Measurements from ENCODE around the gene FOXD1. TPM values are rescaled to one million over a fixed set of nuclear protein-coding genes. Genes with fewer than 3 reads are reported as not detected.

The FOXD1 gene
- total and polyA plus RNA-seq, 2 of the 4 experiments (the other 2 are of a cell fraction), result 3.2 to 23.1 TPM

DNA sequence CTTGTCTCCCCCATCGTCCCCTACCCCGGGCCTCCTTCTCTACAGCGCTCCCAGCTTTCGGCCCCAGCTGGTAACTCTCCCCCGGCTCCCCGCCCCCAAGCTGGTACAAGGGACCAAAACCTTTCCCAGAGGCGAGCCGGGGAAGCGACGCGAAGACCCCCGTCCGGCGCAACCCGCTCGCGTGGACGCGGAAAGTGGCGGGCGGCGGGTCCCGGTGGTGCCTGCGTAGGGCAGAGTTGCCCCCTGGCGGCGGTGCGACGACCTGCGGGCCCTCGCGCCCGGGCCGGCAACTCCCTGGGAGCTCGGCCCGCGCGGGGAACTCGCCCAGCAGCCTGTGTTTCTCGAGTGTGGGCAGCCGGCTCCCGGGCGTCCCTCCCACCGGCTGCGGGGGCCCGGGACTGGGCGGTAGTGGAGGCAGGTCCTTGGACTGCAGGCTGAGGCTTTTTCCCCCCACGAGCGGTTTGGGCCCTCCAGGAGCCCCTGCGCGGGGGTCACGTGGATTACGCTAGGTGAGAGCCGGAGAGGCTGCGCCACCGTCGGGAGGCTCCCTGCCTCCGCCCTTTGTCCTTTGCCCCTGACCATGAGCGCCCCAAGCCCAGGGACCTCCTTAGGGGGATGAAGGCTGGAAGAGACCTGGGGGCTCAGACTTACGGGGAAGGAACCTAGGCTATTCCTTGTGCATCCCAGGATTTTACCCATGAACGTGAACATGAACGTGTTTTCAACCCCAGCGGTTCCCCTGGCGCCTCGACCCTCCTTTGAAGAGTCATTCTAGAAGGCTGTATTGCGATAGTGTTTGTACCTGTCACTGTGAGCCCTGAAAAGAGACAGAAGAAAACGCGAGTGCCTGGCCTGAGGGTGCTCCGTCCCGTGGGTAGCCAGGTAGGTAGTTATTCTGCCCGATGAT lies 2.9 kb upstream of the FOXD1 start:
- Histone ChIP-seq H3K23ac (ENCODE audit: low read depth, low read length) (peak overlapping the region; percentile 7), H2BK20ac (ENCODE audit: low read depth, low read length) (peak overlapping the region; percentile 55; the same call in 1 of the 2 replicates), H3K4ac (ENCODE audit: low read depth, low read length) (peak overlapping the region; percentile 44), H2BK15ac (ENCODE audit: low read depth, low read length) (peak overlapping the region; percentile 18; the same call in 1 of the 3 replicates), H2BK5ac (ENCODE audit: low read depth, low read length, poor library complexity, severe bottlenecking) (no peak overlapping the region), H3K27ac (ENCODE audit: insufficient read depth, low read length) (peak overlapping the region; percentile 27; the same call in 1 of the 2 replicates), H3K79me1 (ENCODE audit: low read depth in 1 of 2, low read length in 2 of 2) (peaks cover 0 to 8% of the 10 kb centered on the region in 2 experiments; a peak in 2 of 4 replicates), H3K56ac (ENCODE audit: extremely low read depth, insufficient read depth, low read length) (no peak overlapping the region), H3K4me2 (ENCODE audit: low read depth, low read length) (peak overlapping the region; percentile 71), H4K20me1 (ENCODE audit: insufficient read depth, low read length) (0 out of 2 replicates have a peak, but pooled peaks cover 4% of the 10 kb centered on the region), H3K4me1 (ENCODE audit: control insufficient read depth, insufficient read depth, low read length) (no peaks in the 10 kb centered on the region; the same call in 1 of the 2 replicates), H4K5ac (ENCODE audit: low read depth, low read length) (no peak overlapping the region), H3K9ac (ENCODE audit: low read depth, low read length) (peak overlapping the region; percentile 28), H3K14ac (replicated peaks; ENCODE audit: low read depth, low read length) (no peak overlapping the region; the same call in 1 of the 2 replicates), H3K4me3 (ENCODE audit: insufficient read depth, low read depth, low read length) (peak overlapping the region; percentile 53), H3K27me3 (ENCODE audit: control insufficient read depth, insufficient read depth, low read length) (peaks cover 8% of the 10 kb centered on the region), H2AK9ac (replicated peaks; ENCODE audit: low read depth, low read length, poor library complexity) (peak overlapping the region; percentile 92), H4K8ac (ENCODE audit: low read depth in 2 of 2, low read length in 2 of 2) (peak overlapping the region in 1 of 2 experiments; percentile 63; a peak in 1 of 4 replicates), H2AFZ (replicated peaks; ENCODE audit: low read length, poor library complexity) (peak overlapping the region; percentile 72), H4K91ac (ENCODE audit: insufficient read depth, low read depth, low read length) (peak overlapping the region; percentile 28), H3K18ac (ENCODE audit: low read depth, low read length) (no peak overlapping the region), H3K36me3 (ENCODE audit: control insufficient read depth, insufficient read depth, low read length) (0 out of 2 replicates have a peak, but pooled peaks cover 3% of the 10 kb centered on the region), H2AK5ac (ENCODE audit: low read depth, low read length) (peak overlapping the region; percentile 56; the same call in 1 of the 2 replicates), H3K9me3 (ENCODE audit: control insufficient read depth, insufficient read depth, low read length) (no peaks in the 10 kb centered on the region), H2BK120ac (ENCODE audit: low read depth, low read length) (peak overlapping the region; percentile 73), H3K9me1 (ENCODE audit: insufficient read depth, low read length) (no peaks in the 10 kb centered on the region; the same call in 1 of the 2 replicates)
- BruUV-seq (replicated peaks), result no TSS peak
- ATAC-seq (ENCODE audit: low read depth) (peak; percentile 42), DNase-seq (peak; percentile 59)
- 11% methylated on average over 5 of the region's 70 CpGs; no CpG with 5 or more reads in 1 of the 2 experiments for WGBS, 2 experiments (ENCODE audit: extremely low coverage in 2 of 2, insufficient read length in 1 of 2)
- in situ Hi-C loops (cut with MboI; ENCODE audit: low sequenced_read_pairs) (no loop called here), intact Hi-C loops (cut with micrococcal nuclease) (loop anchor here (1.0 to 10.0 kb wide), 4 partner anchors 153 to 527 kb away; partner anchors contain the start of gene FCHO2), dilution Hi-C loops (cut with HindIII; ENCODE audit: low sequenced_read_pairs, unreplicated experiment) (no loop called here)
- ChIA-PET POLR2A (ENCODE audit: unreplicated experiment) (interaction anchor here (0.7 kb wide), 1 partner anchor 235 kb away, joined by 4 read pairs; no protein-coding TSS in a partner anchor), CTCF (interaction anchor here (0.6 to 2.2 kb wide), 25 partner anchors 9 to 370 kb away, joined by 3 to 19 read pairs (median 3); no protein-coding TSS in a partner anchor)
- TF ChIP-seq, protein P1, sequence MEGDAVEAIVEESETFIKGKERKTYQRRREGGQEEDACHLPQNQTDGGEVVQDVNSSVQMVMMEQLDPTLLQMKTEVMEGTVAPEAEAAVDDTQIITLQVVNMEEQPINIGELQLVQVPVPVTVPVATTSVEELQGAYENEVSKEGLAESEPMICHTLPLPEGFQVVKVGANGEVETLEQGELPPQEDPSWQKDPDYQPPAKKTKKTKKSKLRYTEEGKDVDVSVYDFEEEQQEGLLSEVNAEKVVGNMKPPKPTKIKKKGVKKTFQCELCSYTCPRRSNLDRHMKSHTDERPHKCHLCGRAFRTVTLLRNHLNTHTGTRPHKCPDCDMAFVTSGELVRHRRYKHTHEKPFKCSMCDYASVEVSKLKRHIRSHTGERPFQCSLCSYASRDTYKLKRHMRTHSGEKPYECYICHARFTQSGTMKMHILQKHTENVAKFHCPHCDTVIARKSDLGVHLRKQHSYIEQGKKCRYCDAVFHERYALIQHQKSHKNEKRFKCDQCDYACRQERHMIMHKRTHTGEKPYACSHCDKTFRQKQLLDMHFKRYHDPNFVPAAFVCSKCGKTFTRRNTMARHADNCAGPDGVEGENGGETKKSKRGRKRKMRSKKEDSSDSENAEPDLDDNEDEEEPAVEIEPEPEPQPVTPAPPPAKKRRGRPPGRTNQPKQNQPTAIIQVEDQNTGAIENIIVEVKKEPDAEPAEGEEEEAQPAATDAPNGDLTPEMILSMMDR (conservative IDR thresholded peaks at IDR 0.05; ENCODE audit: low read depth, low read length), result peak; percentile 84
- no peak for TF ChIP-seq MXI1 (IDR thresholded peaks at IDR 0.05; ENCODE audit: borderline replicate concordance, low read depth, low read length)
- TF ChIP-seq FOS (IDR thresholded peaks at IDR 0.05; ENCODE audit: low read depth, low read length), result no peak
- peak; percentile 80 for TF ChIP-seq SMC3 (IDR thresholded peaks at IDR 0.05; ENCODE audit: low read depth, low read length)
- TF ChIP-seq BHLHE40 (IDR thresholded peaks at IDR 0.05; ENCODE audit: low read depth, low read length), result 0 out of 2 replicates have a peak, but pooled peaks have one; percentile 2
- peak; percentile 86 for TF ChIP-seq RAD21 (IDR thresholded peaks at IDR 0.05; ENCODE audit: low read length)
- TF ChIP-seq MAZ (IDR thresholded peaks at IDR 0.05; ENCODE audit: borderline replicate concordance, low read depth, low read length), result peak; percentile 44; the same call in 1 of the 2 replicates

All from IMR-90 (cell line).